ENCODE data around the gene GSN. TPM values are rescaled to one million over a fixed set of nuclear protein-coding genes. Genes with fewer than 3 reads are reported as not detected.

Gene GSN
- total and polyA plus RNA-seq, 11 donors: 379 to 2,088 (median 689) TPM

GRCh38 chr9:121333950-121334773 is 66.2 kb downstream of the GSN start:
- peak; percentile 11 to 66 (median 30) for ATAC-seq
- Histone ChIP-seq H3K4me1 (peaks cover 0 to 61% (median 23%) of the 10 kb centered on the region in 12 donors), H3K36me3 (peaks cover 0 to 99% (median 90%) of the 10 kb centered on the region in 9 donors), H3K27me3 (no peaks in the 10 kb centered on the region), H3K4me3 (no peak overlapping the region), H3K9me3 (no peaks in the 10 kb centered on the region), H3K27ac (peak overlapping the region in 11 of 12 donors; percentile 8 to 98 (median 46))
- TF ChIP-seq CTCF (IDR thresholded peaks at IDR 0.05) (no peak), POLR2A (IDR thresholded peaks at IDR 0.05) (no peak)
- WGBS, 4 donors: 58 to 63% (median 61%) methylated on average over 8 of the region's 8 CpGs
- intact Hi-C loops (cut with DNase I): no loop called here
- DNase-seq: peak in 1 of 5 donors; percentile 59

DNA sequence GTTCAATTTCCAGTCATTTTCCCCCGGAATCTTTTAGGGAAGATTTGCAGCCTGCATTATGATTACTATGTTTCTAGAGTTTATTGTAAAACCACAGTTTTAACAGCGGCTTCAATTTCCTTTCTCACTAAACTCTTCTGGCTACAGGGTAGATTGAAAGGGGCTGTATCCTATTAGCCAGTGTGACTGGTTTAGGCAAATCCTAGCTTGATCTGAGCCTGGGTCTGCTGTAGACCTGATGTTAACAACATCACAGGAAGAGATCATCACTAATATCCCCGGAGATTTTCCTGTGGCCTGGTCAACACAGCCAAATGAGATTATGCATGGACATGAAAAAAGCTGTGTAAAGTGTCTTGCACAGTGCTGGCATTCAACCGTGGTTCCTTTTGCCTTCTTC is 68.7 kb downstream of the GSN start:
- peak overlapping the region in 7 of 12 donors; percentile 4 to 93 (median 23) for H3K27ac ChIP-seq
- no peak overlapping the region for H3K4me3 ChIP-seq
- H3K27me3 ChIP-seq: no peaks in the 10 kb centered on the region
- 72 to 79% (median 75%) methylated on average over 4 of the region's 4 CpGs for WGBS, 4 donors
- ATAC-seq (no peak), DNase-seq (no peak)
- intact Hi-C loops (cut with DNase I): no loop called here
- H3K9me3 ChIP-seq: no peaks in the 10 kb centered on the region
- peaks cover 0 to 42% (median 21%) of the 10 kb centered on the region in 12 donors for H3K4me1 ChIP-seq
- TF ChIP-seq CTCF (IDR thresholded peaks at IDR 0.05): no peak
- TF ChIP-seq POLR2A (IDR thresholded peaks at IDR 0.05): no peak
- H3K36me3 ChIP-seq: peaks cover 0 to 99% (median 90%) of the 10 kb centered on the region in 9 donors

DNA sequence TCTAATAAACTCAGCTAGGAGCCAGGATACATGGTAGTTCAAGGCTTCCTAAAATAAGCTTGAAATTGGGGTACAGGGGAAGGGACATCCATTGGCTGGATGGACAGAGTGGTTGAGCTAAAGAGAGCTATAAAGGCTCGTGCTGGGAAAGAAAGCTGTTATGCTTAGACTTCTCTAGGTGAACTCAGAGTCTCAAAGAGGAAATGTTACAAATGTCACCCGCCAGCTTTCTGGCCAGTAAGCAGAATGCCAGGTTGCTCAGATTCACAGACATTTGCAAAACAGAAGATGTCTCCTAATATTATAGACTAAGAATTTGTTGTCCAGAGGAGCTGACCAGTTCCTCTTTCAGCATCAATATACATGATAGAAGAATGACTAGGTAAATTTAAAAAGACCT is 71.5 kb downstream of the GSN start:
- Histone ChIP-seq H3K4me3 (no peak overlapping the region), H3K9me3 (no peaks in the 10 kb centered on the region), H3K27me3 (no peaks in the 10 kb centered on the region), H3K27ac (peak overlapping the region in 7 of 12 donors; percentile 1 to 93 (median 35)), H3K4me1 (peaks cover 0 to 28% (median 10%) of the 10 kb centered on the region in 12 donors), H3K36me3 (peaks cover 0 to 99% (median 93%) of the 10 kb centered on the region in 9 donors)
- ATAC-seq (no peak), DNase-seq (no peak)
- intact Hi-C loops (cut with DNase I): no loop called here
- WGBS, 4 donors: 71 to 86% (median 74%) methylated on average over 2 of the region's 2 CpGs
- TF ChIP-seq POLR2A (IDR thresholded peaks at IDR 0.05): no peak
- TF ChIP-seq CTCF (IDR thresholded peaks at IDR 0.05): no peak

DNA sequence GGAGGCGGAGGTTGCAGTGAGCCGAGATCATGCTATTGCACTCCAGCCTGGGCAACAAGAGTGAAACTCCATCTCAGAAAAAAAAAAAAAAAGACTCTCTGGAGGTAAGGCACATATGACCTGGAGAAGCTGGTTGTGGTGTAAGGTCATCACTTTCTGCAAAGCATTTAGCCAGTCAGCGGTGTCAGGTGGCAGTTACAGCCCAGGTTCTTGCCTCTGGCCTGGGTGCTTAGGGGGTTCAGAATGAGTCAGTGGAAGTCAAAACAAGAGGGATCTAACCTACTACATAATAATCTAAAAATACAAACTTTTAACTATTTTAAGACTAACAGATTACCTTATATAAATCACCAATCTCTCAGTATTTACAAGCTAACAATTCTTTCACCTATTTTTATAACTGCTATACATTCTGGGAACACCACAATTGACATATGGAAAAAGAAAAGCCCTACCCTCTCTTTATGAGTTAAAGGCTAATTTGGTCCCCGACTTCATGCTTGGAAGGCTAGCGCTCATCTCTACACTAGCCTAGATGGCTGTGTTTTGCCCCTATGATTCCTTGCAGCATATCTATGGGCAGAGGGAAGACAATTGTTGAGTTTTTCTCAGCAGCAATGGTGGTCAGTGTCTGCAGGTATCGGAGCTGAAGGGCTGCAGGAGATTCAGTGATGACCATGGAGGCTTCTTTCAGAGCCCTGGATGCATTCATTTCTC is 72.9 kb downstream of the GSN start:
- Histone ChIP-seq H3K36me3 (peaks cover 0 to 100% (median 96%) of the 10 kb centered on the region in 9 donors), H3K27me3 (no peaks in the 10 kb centered on the region), H3K4me1 (peaks cover 3 to 37% (median 20%) of the 10 kb centered on the region in 12 donors), H3K4me3 (no peak overlapping the region), H3K27ac (peak overlapping the region in 2 of 12 donors; percentile 27 to 43), H3K9me3 (no peaks in the 10 kb centered on the region)
- DNase-seq: no peak
- no peak for ATAC-seq
- intact Hi-C loops (cut with DNase I): no loop called here
- 94 to 97% (median 96%) methylated on average over 6 of the region's 6 CpGs for WGBS, 4 donors
- TF ChIP-seq CTCF (IDR thresholded peaks at IDR 0.05) (no peak), POLR2A (IDR thresholded peaks at IDR 0.05) (no peak)

Measured in heart left ventricle (tissue), 16 donors.